Endothelial cell of hepatic sinusoid (primary cell): ENCODE measurements around the gene IL17B.

Experiments
- in situ Hi-C: cut with HindIII; loops from 2 replicates; pipeline ENCODE4 v1.10.0; 2017; ENCODE audit warnings: low sequenced_read_pairs

Gene IL17B

GRCh38 chr5:149363936-149364335, 15.2 kb downstream of the IL17B start:
- in situ Hi-C loops: no loop called here

GRCh38 chr5:149363358-149363757, 15.7 kb downstream of the IL17B start:
- in situ Hi-C loops: no loop called here

GRCh38 chr5:149362541-149362940, 16.6 kb downstream of the IL17B start:
- in situ Hi-C loops: no loop called here

GRCh38 chr5:149360272-149360671, 18.8 kb downstream of the IL17B start:
- in situ Hi-C loops: no loop called here

GRCh38 chr5:149358868-149359495, 20.1 kb downstream of the IL17B start:
- in situ Hi-C loops: no loop called here

GRCh38 chr5:149358294-149358651, 20.8 kb downstream of the IL17B start:
- in situ Hi-C loops: no loop called here

GRCh38 chr5:149357370-149358293, 21.5 kb downstream of the IL17B start, which contains the start of gene PCYOX1L:
Gene PCYOX1L (plus strand): TSS chr5:149358046. CDS start chr5:149358069, 23 bp downstream.
- in situ Hi-C loops: no loop called here

GRCh38 chr5:149356391-149356790, 22.7 kb downstream of the IL17B start:
- in situ Hi-C loops: no loop called here

- in situ Hi-C loops: no loop called here
Measured at GRCh38 chr5:149355688-149356087, 23.4 kb downstream of the IL17B start.

- in situ Hi-C loops: no loop called here
Measured at GRCh38 chr5:149353911-149354310, 25.2 kb downstream of the IL17B start.

GRCh38 chr5:149352169-149352568, 26.9 kb downstream of the IL17B start:
- in situ Hi-C loops: no loop called here

GRCh38 chr5:149349382-149349781, 29.7 kb downstream of the IL17B start:
- in situ Hi-C loops: no loop called here

- in situ Hi-C loops: no loop called here
Measured at GRCh38 chr5:149348518-149348917, 30.6 kb downstream of the IL17B start.

- in situ Hi-C loops: no loop called here
Measured at GRCh38 chr5:149345892-149346222, 33.2 kb downstream of the IL17B start.

GRCh38 chr5:149345147-149345891, 33.8 kb downstream of the IL17B start, which contains the start of gene GRPEL2:
Gene GRPEL2 (plus strand): TSS chr5:149345499. CDS start chr5:149345540, 41 bp downstream.
- in situ Hi-C loops: no loop called here

GRCh38 chr5:149344151-149344550, 34.9 kb downstream of the IL17B start:
- in situ Hi-C loops: no loop called here

- in situ Hi-C loops: no loop called here
Measured at GRCh38 chr5:149341876-149342275, 37.2 kb downstream of the IL17B start.

- in situ Hi-C loops: no loop called here
Measured at GRCh38 chr5:149340920-149341319, 38.2 kb downstream of the IL17B start.

GRCh38 chr5:149338364-149338763, 40.7 kb downstream of the IL17B start:
- in situ Hi-C loops: loop anchor here (5.0 kb wide), 1 partner anchor 36 kb away; no protein-coding TSS in a partner anchor

GRCh38 chr5:149337736-149338135, 41.4 kb downstream of the IL17B start:
- in situ Hi-C loops: loop anchor here (5.0 kb wide), 1 partner anchor 35 kb away; no protein-coding TSS in a partner anchor

GRCh38 chr5:149333711-149334443, 45.2 kb downstream of the IL17B start:
- in situ Hi-C loops: no loop called here
